ENCODE data around the gene CACTIN. TPM values are rescaled to one million over a fixed set of nuclear protein-coding genes. Genes with fewer than 3 reads are reported as not detected.

The CACTIN gene
- total and polyA plus RNA-seq, 2 of the 4 experiments (the other 2 are of a cell fraction), result 10.8 to 19.5 TPM

DNA sequence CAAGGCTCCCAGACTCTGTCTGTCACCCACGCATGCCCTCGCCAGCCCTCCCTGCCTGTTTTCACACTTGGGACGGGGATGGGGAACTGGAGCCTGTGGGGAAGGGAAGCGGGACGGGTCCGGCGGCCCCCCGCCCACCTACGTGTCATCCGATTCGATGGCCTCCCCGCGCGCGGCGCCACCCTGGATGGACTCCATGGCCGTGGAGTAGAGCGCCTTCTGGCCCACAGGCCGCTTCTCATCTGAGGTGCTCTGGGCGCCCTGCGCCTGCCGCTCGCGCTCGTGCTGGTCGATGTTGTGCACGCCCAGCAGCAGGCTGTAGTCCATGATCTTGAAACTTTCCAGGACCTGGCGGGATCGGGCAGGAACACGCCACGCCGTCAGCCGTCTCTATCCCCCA, 25.1 kb upstream of the CACTIN start:
- Histone ChIP-seq H3K36me3 (ENCODE audit: control insufficient read depth, insufficient read depth, low read length) (peaks cover 46% of the 10 kb centered on the region), H2AK9ac (replicated peaks; ENCODE audit: low read depth, low read length, poor library complexity) (no peak overlapping the region), H4K20me1 (ENCODE audit: insufficient read depth, low read length) (no peaks in the 10 kb centered on the region), H3K79me1 (ENCODE audit: low read depth in 1 of 2, low read length in 2 of 2) (peaks cover 6 to 14% of the 10 kb centered on the region in 2 experiments), H3K18ac (ENCODE audit: low read depth, low read length) (no peak overlapping the region), H2AK5ac (ENCODE audit: low read depth, low read length) (no peak overlapping the region), H4K91ac (ENCODE audit: insufficient read depth, low read depth, low read length) (no peak overlapping the region), H3K56ac (ENCODE audit: extremely low read depth, insufficient read depth, low read length) (no peak overlapping the region), H2AFZ (replicated peaks; ENCODE audit: low read length, poor library complexity) (no peak overlapping the region), H2BK15ac (ENCODE audit: low read depth, low read length) (no peak overlapping the region), H3K14ac (replicated peaks; ENCODE audit: low read depth, low read length) (no peak overlapping the region), H3K27me3 (ENCODE audit: control insufficient read depth, insufficient read depth, low read length) (no peaks in the 10 kb centered on the region), H3K23ac (ENCODE audit: low read depth, low read length) (no peak overlapping the region), H4K5ac (ENCODE audit: low read depth, low read length) (no peak overlapping the region), H3K4me2 (ENCODE audit: low read depth, low read length) (no peak overlapping the region), H2BK120ac (ENCODE audit: low read depth, low read length) (no peak overlapping the region), H3K9me3 (ENCODE audit: control insufficient read depth, insufficient read depth, low read length) (no peaks in the 10 kb centered on the region), H3K9ac (ENCODE audit: low read depth, low read length) (no peak overlapping the region), H3K9me1 (ENCODE audit: insufficient read depth, low read length) (peaks cover 3% of the 10 kb centered on the region; the same call in 1 of the 2 replicates), H3K4me1 (ENCODE audit: control insufficient read depth, insufficient read depth, low read length) (peaks cover 3% of the 10 kb centered on the region), H2BK20ac (ENCODE audit: low read depth, low read length) (no peak overlapping the region), H3K4ac (ENCODE audit: low read depth, low read length) (no peak overlapping the region), H3K4me3 (ENCODE audit: insufficient read depth, low read depth, low read length) (no peak overlapping the region), H4K8ac (ENCODE audit: low read depth in 2 of 2, low read length in 2 of 2) (no peak overlapping the region), H3K27ac (ENCODE audit: insufficient read depth, low read length) (no peak overlapping the region), H2BK5ac (ENCODE audit: low read depth, low read length, poor library complexity, severe bottlenecking) (no peak overlapping the region)
- no peak for DNase-seq
- intact Hi-C loops (cut with micrococcal nuclease), result no loop called here
- ATAC-seq (ENCODE audit: low read depth), result no peak
- ChIA-PET CTCF (no interaction called here), POLR2A (ENCODE audit: unreplicated experiment) (no interaction called here)
- in situ Hi-C loops (cut with MboI; ENCODE audit: low sequenced_read_pairs), result no loop called here
- 96% methylated on average over 13 of the region's 33 CpGs; no CpG with 5 or more reads in 1 of the 2 experiments for WGBS, 2 experiments (ENCODE audit: extremely low coverage in 2 of 2, insufficient read length in 1 of 2)
- BruUV-seq (replicated peaks), result no TSS peak
- TF ChIP-seq ELK1 (IDR thresholded peaks at IDR 0.05; ENCODE audit: borderline replicate concordance, low read depth, low read length), result no peak
- dilution Hi-C loops (cut with HindIII; ENCODE audit: low sequenced_read_pairs, unreplicated experiment), result no loop called here

Measured in IMR-90 (cell line).